Lower leg skin (tissue), 4 donors: ENCODE results near the gene SLCO1B3. TPM values are rescaled to one million over a fixed set of nuclear protein-coding genes. Genes with fewer than 3 reads are reported as not detected.

ENCODE experiments used
- DNase-seq, 2 donors: peaks; one replicate each; pipeline ENCODE4 v3.0.0-alpha.2; 2019; ENCODE audit warnings: low spot score in 2 of 2
- H3K4me3 ChIP-seq: fragments of 200-600 bp; sonication (generic); 2 replicates; pipeline ENCODE4 v1.5.1; 2017; ENCODE audit warnings: mild to moderate bottlenecking, low read depth; ENCODE audit not compliant: poor library complexity, severe bottlenecking
- CTCF ChIP-seq, 3 donors: fragments of 450-650 bp; IDR thresholded peaks; one replicate each; pipeline ENCODE4 v1.5.1; 2016; ENCODE audit warnings: antibody characterized with exemption in 3 of 3, mild to moderate bottlenecking in 3 of 3, moderate library complexity in 2 of 3
- POLR2A ChIP-seq, 2 donors: fragments of 450-650 bp; IDR thresholded peaks; one replicate each; pipeline ENCODE4 v1.6.1; 2016 to 2017; ENCODE audit warnings: antibody characterized with exemption in 2 of 2, mild to moderate bottlenecking in 1 of 2, moderate library complexity in 1 of 2
- WGBS, 2 donors: methylation state at CpG; one replicate each; pipeline ENCODE4 v1.1.5; 2018; 5-methylcytosine and 5-hydroxymethylcytosine counted together
- intact Hi-C: fragments of 100-400 bp; cut with DNase I; formaldehyde crosslinking; loops from one replicate; pipeline ENCODE4 v1.15.0; 2023; ENCODE audit warnings: low total_unique reads
- total RNA-seq, 4 donors: library from RNA; depleted of rRNA; stranded (reverse); fragments of >200 nt; gene quantifications; one replicate each; pipeline ENCODE4 v1.1.0, GENCODE V29; 2016

Gene SLCO1B3
- total RNA-seq, 4 donors from 2014 or later = not detected

GRCh38 chr12:20832911-20833310, 22.4 kb downstream of the SLCO1B3 start:
- intact Hi-C loops = no loop called here
- no peak for DNase-seq
- 63 to 71% methylated on average over 4 of the region's 4 CpGs for WGBS, 2 donors
- TF ChIP-seq CTCF (IDR thresholded peaks at IDR 0.05) (no peak), POLR2A (IDR thresholded peaks at IDR 0.05) (no peak)
- H3K4me3 ChIP-seq = no peak overlapping the region

DNA sequence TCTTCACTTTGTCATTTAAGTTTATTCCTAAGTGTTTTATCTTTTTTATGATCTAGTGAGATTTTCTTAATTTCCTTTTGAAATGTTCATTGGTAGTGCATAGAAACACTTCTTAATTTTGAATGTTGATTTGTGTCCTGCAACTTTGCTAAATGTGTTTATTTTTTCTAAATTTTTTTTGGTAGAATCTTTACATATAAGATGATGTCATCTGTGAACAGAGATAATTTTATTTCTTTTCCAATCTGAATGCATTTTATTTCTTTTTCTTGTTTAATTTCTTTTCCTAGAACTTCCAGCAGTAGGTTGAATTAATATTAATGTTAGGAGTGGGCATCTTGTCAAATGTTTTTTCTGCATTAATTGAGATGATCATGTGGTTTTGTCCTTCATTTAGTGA, 42.1 kb downstream of the SLCO1B3 start:
- DNase-seq = no peak
- TF ChIP-seq POLR2A (IDR thresholded peaks at IDR 0.05) = no peak
- TF ChIP-seq CTCF (IDR thresholded peaks at IDR 0.05) = no peak
- intact Hi-C loops = no loop called here
- H3K4me3 ChIP-seq = no peak overlapping the region

DNA sequence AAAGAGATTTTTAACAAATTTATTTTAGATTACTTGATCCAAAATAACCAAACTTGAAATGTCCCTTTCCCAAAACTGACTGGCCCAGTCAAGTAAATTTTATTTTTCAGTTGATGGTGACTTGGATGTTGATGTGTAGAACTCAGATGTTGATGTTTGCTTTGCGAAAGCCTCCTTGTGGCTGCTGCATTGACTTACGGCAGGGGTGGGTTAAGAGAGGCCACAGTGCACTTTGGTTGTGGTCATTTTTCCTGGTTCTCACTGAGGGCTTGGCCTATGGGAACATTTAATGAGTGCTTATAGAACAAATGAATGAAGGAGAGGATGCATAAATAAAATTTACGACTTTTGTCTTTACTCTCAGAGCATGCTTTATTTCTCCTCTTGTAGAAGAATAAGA, 52.6 kb downstream of the SLCO1B3 start:
- 93 to 94% methylated on average over 3 of the region's 3 CpGs for WGBS, 2 donors
- intact Hi-C loops = no loop called here
- TF ChIP-seq CTCF (IDR thresholded peaks at IDR 0.05) (no peak), POLR2A (IDR thresholded peaks at IDR 0.05) (no peak)

DNA sequence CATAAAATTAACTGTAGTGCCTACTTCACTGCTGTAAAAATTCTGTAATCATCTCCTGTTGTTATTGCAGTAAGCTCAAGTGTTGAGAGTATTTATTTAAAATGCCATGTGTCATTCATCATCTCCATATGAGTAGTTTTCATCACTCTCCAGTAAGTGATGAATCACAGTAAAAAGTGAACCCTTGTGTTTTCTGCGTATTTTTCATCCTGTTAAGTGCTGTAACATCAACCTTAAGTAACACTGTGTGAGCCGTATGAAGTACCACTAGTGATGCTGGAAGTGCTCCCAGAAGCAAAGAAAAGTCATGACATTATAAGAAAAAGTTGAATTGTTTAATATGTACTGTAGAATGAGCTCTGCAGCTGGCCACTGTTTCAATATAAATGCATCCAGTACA, 55.4 kb downstream of the SLCO1B3 start:
- H3K4me3 ChIP-seq = no peak overlapping the region
- no peak for DNase-seq
- intact Hi-C loops = no loop called here
- WGBS, 2 donors = 38% methylated on average over 2 of the region's 2 CpGs
- no peak for TF ChIP-seq CTCF (IDR thresholded peaks at IDR 0.05)
- TF ChIP-seq POLR2A (IDR thresholded peaks at IDR 0.05) = no peak

More for the DNA sequence above, 52.6 kb downstream of the SLCO1B3 start:
- no peak for DNase-seq
- no peak overlapping the region for H3K4me3 ChIP-seq

- no peak for TF ChIP-seq CTCF (IDR thresholded peaks at IDR 0.05)
- no peak for TF ChIP-seq POLR2A (IDR thresholded peaks at IDR 0.05)
- WGBS, 2 donors = 96 to 100% methylated on average over 2 of the region's 2 CpGs
- no peak overlapping the region for H3K4me3 ChIP-seq
- intact Hi-C loops = no loop called here
- DNase-seq = no peak
Observed at GRCh38 chr12:20868277-20868676, 57.8 kb downstream of the SLCO1B3 start.

- no peak for TF ChIP-seq CTCF (IDR thresholded peaks at IDR 0.05)
- no peak for TF ChIP-seq POLR2A (IDR thresholded peaks at IDR 0.05)
- DNase-seq = no peak
- intact Hi-C loops = no loop called here
- H3K4me3 ChIP-seq = no peak overlapping the region
Observed at GRCh38 chr12:20883288-20883687, 72.8 kb downstream of the SLCO1B3 start.
